GM12878 (cell line): ENCODE results near the gene MXD1. TPM values are rescaled to one million over a fixed set of nuclear protein-coding genes. Genes with fewer than 3 reads are reported as not detected.

Source experiments
- ASH2L ChIP-seq: fragments of 300-600, 200-600 bp; sonication (generic); IDR thresholded peaks from 2 replicates; pipeline ENCODE4 v1.6.1; 2017; ENCODE audit warnings: low read depth, mild to moderate bottlenecking, borderline replicate concordance
- ATF2 ChIP-seq: IDR thresholded peaks from 2 replicates; pipeline ENCODE4 v1.6.1; 2012; ENCODE audit warnings: low read length, inconsistent platforms
- CTCF ChIP-seq, 3 experiments: IDR thresholded peaks in 2 of 3; conservative IDR thresholded peaks in 1 of 3; 2 replicates each; pipeline ENCODE4 v1.5.1; 2011; ENCODE audit warnings: low read depth in 3 of 3, low read length in 3 of 3, mild to moderate bottlenecking in 3 of 3, control low read depth in 2 of 3, moderate library complexity in 2 of 3, inconsistent platforms in 1 of 3, mixed read lengths in 1 of 3; ENCODE audit not compliant: control insufficient read depth in 2 of 3, insufficient read depth in 1 of 3; ENCODE audit errors: extremely low read depth in 1 of 3
- E2F8 ChIP-seq: fragments of 450-650 bp; IDR thresholded peaks from 2 replicates; pipeline ENCODE4 v1.6.1; 2018; ENCODE audit warnings: mild to moderate bottlenecking, low read depth, moderate library complexity; ENCODE audit not compliant: partially characterized antibody
- IKZF1 ChIP-seq: fragments of 450-650 bp; conservative IDR thresholded peaks from 2 replicates; pipeline ENCODE4 v1.6.1; 2017; ENCODE audit warnings: antibody characterized with exemption, mild to moderate bottlenecking
- NR2C2 ChIP-seq: IDR thresholded peaks from 2 replicates; pipeline ENCODE4 v1.6.1; 2011; ENCODE audit warnings: borderline replicate concordance, low read depth; ENCODE audit not compliant: control insufficient read depth, insufficient read length
- SMAD5 ChIP-seq: IDR thresholded peaks from 2 replicates; pipeline ENCODE4 v1.6.1; 2016; ENCODE audit warnings: antibody characterized with exemption, low read depth
- SREBF1 ChIP-seq: IDR thresholded peaks from 2 replicates; pipeline ENCODE4 v1.6.1; 2012; ENCODE audit warnings: mild to moderate bottlenecking, low read length
- TAF1 ChIP-seq: IDR thresholded peaks from 2 replicates; pipeline ENCODE4 v1.6.1; 2011; ENCODE audit warnings: mild to moderate bottlenecking, low read depth, low read length, borderline replicate concordance
- ZNF207 ChIP-seq: fragments of 450-650 bp; IDR thresholded peaks from 2 replicates; pipeline ENCODE4 v1.6.1; 2014; ENCODE audit warnings: antibody characterized with exemption, mild to moderate bottlenecking, borderline replicate concordance
- ZNF687 ChIP-seq: fragments of 450-650 bp; IDR thresholded peaks from 2 replicates; pipeline ENCODE4 v1.6.1; 2017; ENCODE audit warnings: mild to moderate bottlenecking, moderate library complexity
- polyA plus RNA-seq, 11 experiments: library from polyadenylated mRNA; depleted of rRNA in 4 of 11; unstranded in 6 of 11; stranded (reverse) in 5 of 11; fragments of >200 nt; fragmentation: Nextera tagmentation in 4 of 11; fragmentation: Illumina TruSeq in 1 of 11; extraction: Ambion mirVana in 4 of 11; extraction: Trizol in 1 of 11; gene quantifications; 1 replicate in 1 of 11; 2 replicates in 10 of 11; pipeline versions ENCODE4 v1.2.1 to v1.2.3, GENCODE V29; 2011 to 2016; ENCODE audit warnings: inconsistent platforms in 2 of 11, missing spikeins in 2 of 11, low read depth in 1 of 11
- total RNA-seq, 4 experiments: library from RNA; depleted of rRNA in 3 of 4; stranded (reverse); fragments of >200 nt in 3 of 4; fragmentation: Illumina TruSeq in 1 of 4; extraction: Trizol in 1 of 4; gene quantifications; 2 replicates each; pipeline versions ENCODE4 v1.2.1 to v1.2.3, GENCODE V29; 2013 to 2021

The MXD1 gene
- total and polyA plus RNA-seq, 10 of the 15 experiments (the other 5 are each of a cell fraction or from before 2014, with no cell fraction given): 2.2 to 10.2 (median 3.3) TPM

GRCh38 chr2:69926849-69927515, 12.1 kb downstream of the MXD1 start (continued):
- TF ChIP-seq ATF2 (no peak), ZNF207 (no peak), ZNF687 (no peak), TAF1 (no peak), E2F8 (no peak), CTCF (IDR thresholded peaks at IDR 0.05 in 2 of 3, conservative IDR thresholded peaks at IDR 0.05 in 1 of 3; ENCODE audit: control insufficient read depth in 2 of 3, extremely low read depth in 1 of 3, insufficient read depth in 1 of 3, low read depth in 3 of 3, low read length in 3 of 3) (no peak), IKZF1 (no peak), NR2C2 (no peak), SREBF1 (no peak), SMAD5 (no peak), ASH2L (no peak)
